ENCODE measurements around the gene MVB12B.

MVB12B gene

GRCh38 chr9:126407114-126407870, 80.7 kb downstream of the MVB12B start:
- no peak for DNase-seq (ENCODE audit: low read depth in 3 of 3)

GRCh38 chr9:126408004-126408403, 81.4 kb downstream of the MVB12B start:
- no peak for DNase-seq (ENCODE audit: low read depth in 3 of 3)

GRCh38 chr9:126410229-126410628, 83.6 kb downstream of the MVB12B start:
- no peak for DNase-seq (ENCODE audit: low read depth in 3 of 3)

- no peak for DNase-seq (ENCODE audit: low read depth in 3 of 3)
Measured at GRCh38 chr9:126411225-126411947, 84.8 kb downstream of the MVB12B start.

- no peak for DNase-seq (ENCODE audit: low read depth in 3 of 3)
Measured at GRCh38 chr9:126411948-126412284, 85.3 kb downstream of the MVB12B start.

- no peak for DNase-seq (ENCODE audit: low read depth in 3 of 3)
Measured at GRCh38 chr9:126412905-126413304, 86.3 kb downstream of the MVB12B start.

- DNase-seq (ENCODE audit: low read depth in 3 of 3): no peak
Measured at GRCh38 chr9:126413391-126414068, 86.9 kb downstream of the MVB12B start.

GRCh38 chr9:126415741-126416370, 89.2 kb downstream of the MVB12B start:
- DNase-seq (ENCODE audit: low read depth in 3 of 3): no peak

GRCh38 chr9:126417043-126417442, 90.4 kb downstream of the MVB12B start:
- no peak for DNase-seq (ENCODE audit: low read depth in 3 of 3)

- DNase-seq (ENCODE audit: low read depth in 3 of 3): no peak
Measured at GRCh38 chr9:126417684-126418083, 91.1 kb downstream of the MVB12B start.

- DNase-seq (ENCODE audit: low read depth in 3 of 3): no peak
Measured at GRCh38 chr9:126418608-126419007, 92.0 kb downstream of the MVB12B start.

GRCh38 chr9:126419475-126419874, 92.8 kb downstream of the MVB12B start:
- DNase-seq (ENCODE audit: low read depth in 3 of 3): no peak

GRCh38 chr9:126420135-126420534, 93.5 kb downstream of the MVB12B start:
- no peak for DNase-seq (ENCODE audit: low read depth in 3 of 3)

GRCh38 chr9:126420643-126421564, 94.3 kb downstream of the MVB12B start:
- no peak for DNase-seq (ENCODE audit: low read depth in 3 of 3)

GRCh38 chr9:126421567-126422428, 95.2 kb downstream of the MVB12B start:
- DNase-seq (ENCODE audit: low read depth in 3 of 3): no peak

GRCh38 chr9:126423142-126423915, 96.7 kb downstream of the MVB12B start:
- DNase-seq (ENCODE audit: low read depth in 3 of 3): no peak

- DNase-seq (ENCODE audit: low read depth in 3 of 3): no peak
Measured at GRCh38 chr9:126423916-126424185, 97.2 kb downstream of the MVB12B start.

GRCh38 chr9:126424511-126424910, 97.9 kb downstream of the MVB12B start:
- DNase-seq (ENCODE audit: low read depth in 3 of 3): no peak

GRCh38 chr9:126428534-126429175, 102.0 kb downstream of the MVB12B start:
- no peak for DNase-seq (ENCODE audit: low read depth in 3 of 3)
